GM23338 (cell line): ENCODE measurements around the gene HHAT. TPM values are rescaled to one million over a fixed set of nuclear protein-coding genes. Genes with fewer than 3 reads are reported as not detected.

Experiments
- ATAC-seq: fragments of 200-7000 bp; cut with Tn5 transposase; 3 replicates; pipeline ENCODE4 v1.9.1; 2020
- DNase-seq: peaks from one replicate; pipeline ENCODE4 v3.0.0-alpha.2; 2015; ENCODE audit warnings: low spot score
- H2AFZ ChIP-seq: fragments of 200-600 bp; sonication (generic); 2 replicates; pipeline ENCODE4 v1.8.0; 2016; ENCODE audit warnings: antibody characterized with exemption, mild to moderate bottlenecking, moderate library complexity
- H3F3A ChIP-seq: fragments of 200-600 bp; sonication (generic); replicated peaks from 2 replicates; pipeline ENCODE4 v1.8.0; 2017; ENCODE audit warnings: antibody characterized with exemption, mixed run types, low read depth
- H3K27ac ChIP-seq: fragments of 200-600 bp; sonication (generic); 2 replicates; pipeline ENCODE4 v1.6.1; 2016; ENCODE audit warnings: low read depth
- H3K27me3 ChIP-seq: fragments of 200-600 bp; sonication (generic); 2 replicates; pipeline ENCODE4 v1.8.0; 2016; ENCODE audit warnings: mild to moderate bottlenecking, mixed run types, moderate library complexity; ENCODE audit not compliant: insufficient read depth
- H3K36me3 ChIP-seq: fragments of 200-600 bp; sonication (generic); 2 replicates; pipeline ENCODE4 v1.8.0; 2016; ENCODE audit warnings: mild to moderate bottlenecking; ENCODE audit not compliant: insufficient read depth
- H3K4me1 ChIP-seq: fragments of 200-600 bp; sonication (generic); 2 replicates; pipeline ENCODE4 v1.8.0; 2016; ENCODE audit warnings: mild to moderate bottlenecking, moderate library complexity; ENCODE audit not compliant: insufficient read depth
- H3K4me2 ChIP-seq: fragments of 200-600 bp; sonication (generic); 2 replicates; pipeline ENCODE4 v1.7.1; 2017; ENCODE audit warnings: mixed run types
- H3K4me3 ChIP-seq: fragments of 200-600 bp; sonication (generic); 2 replicates; pipeline ENCODE4 v1.6.1; 2016; ENCODE audit warnings: mixed run types
- H3K79me2 ChIP-seq: fragments of 200-600 bp; sonication (generic); replicated peaks from 2 replicates; pipeline ENCODE4 v1.8.0; 2017; ENCODE audit warnings: mild to moderate bottlenecking; ENCODE audit not compliant: insufficient read depth
- H3K9me2 ChIP-seq: fragments of 200-600 bp; sonication (generic); 2 replicates; pipeline ENCODE4 v1.8.0; 2017; ENCODE audit not compliant: insufficient read depth
- H4K20me1 ChIP-seq: fragments of 200-600 bp; sonication (generic); replicated peaks from 2 replicates; pipeline ENCODE4 v1.8.0; 2017; ENCODE audit warnings: mild to moderate bottlenecking; ENCODE audit not compliant: insufficient read depth
- H3K27ac Mint-ChIP-seq: 2 replicates; pipeline ENCODE4 v1.8.0; 2020; ENCODE audit warnings: inconsistent platforms, mild to moderate bottlenecking, moderate library complexity, mixed read lengths
- H3K27me3 Mint-ChIP-seq: 3 replicates; pipeline ENCODE4 v1.8.0; 2022; ENCODE audit warnings: low read depth, mild to moderate bottlenecking, moderate library complexity, mixed read lengths, inconsistent platforms; ENCODE audit not compliant: insufficient read depth, poor library complexity
- H3K36me3 Mint-ChIP-seq: 3 replicates; pipeline ENCODE4 v1.8.0; 2021; ENCODE audit warnings: low read depth, mild to moderate bottlenecking, inconsistent platforms, moderate library complexity, mixed read lengths
- H3K4me1 Mint-ChIP-seq: 3 replicates; pipeline ENCODE4 v1.8.0; 2020; ENCODE audit warnings: mild to moderate bottlenecking, inconsistent platforms, mixed read lengths
- H3K4me3 Mint-ChIP-seq: 3 replicates; pipeline ENCODE4 v1.8.0; 2021; ENCODE audit warnings: moderate library complexity, mild to moderate bottlenecking, inconsistent platforms, mixed read lengths
- H3K9me3 Mint-ChIP-seq: 3 replicates; pipeline ENCODE4 v1.8.0; 2020; ENCODE audit warnings: moderate library complexity, mild to moderate bottlenecking, inconsistent platforms, mixed read lengths
- CTCF ChIP-seq, 2 experiments: fragments of 200-600 bp in 1 of 2; sonication (generic) in 1 of 2; conservative IDR thresholded peaks; 2 replicates each; pipeline versions ENCODE4 v1.5.1 to v1.6.1; 2016 to 2017; ENCODE audit warnings: antibody characterized with exemption in 2 of 2, low read depth in 2 of 2, mild to moderate bottlenecking in 2 of 2, moderate library complexity in 1 of 2
- ETS1 ChIP-seq: IDR thresholded peaks from 2 replicates; pipeline ENCODE4 v1.6.1; 2016; ENCODE audit warnings: antibody characterized with exemption
- REST ChIP-seq: IDR thresholded peaks from one replicate; pipeline ENCODE4 v1.6.1; 2018; ENCODE audit warnings: antibody characterized with exemption; ENCODE audit not compliant: unreplicated experiment
- ZNF114 ChIP-seq: fragments of 250-450 bp; sonication (Bioruptor Pico); IDR thresholded peaks from 2 replicates; pipeline ENCODE4 v1.5.0; 2020; ENCODE audit warnings: mild to moderate bottlenecking, moderate library complexity
- ZNF331 ChIP-seq: fragments of 250-450 bp; sonication (Bioruptor Pico); IDR thresholded peaks from 2 replicates; pipeline ENCODE4 v1.5.0; 2020; ENCODE audit warnings: low read depth, mild to moderate bottlenecking, moderate library complexity
- ZNF462 ChIP-seq: fragments of 250-450 bp; sonication (Bioruptor Pico); IDR thresholded peaks from 2 replicates; pipeline ENCODE4 v1.5.0; 2020; ENCODE audit warnings: mild to moderate bottlenecking, moderate library complexity
- polyA plus RNA-seq: library from polyadenylated mRNA; unstranded; fragments of >200 nt; fragmentation: Nextera tagmentation; extraction: Ambion mirVana; gene quantifications from 2 replicates; pipeline ENCODE4 v1.2.1, GENCODE V29; 2016
- total RNA-seq: library from RNA; depleted of rRNA; stranded (reverse); fragments of >200 nt; shearing (Covaris generic); gene quantifications from 2 replicates; pipeline ENCODE4 v1.2.3, GENCODE V29; 2014

The HHAT gene
- total and polyA plus RNA-seq, 2 experiments from 2014 or later = 0.11 to 0.66 TPM

GRCh38 chr1:210397681-210398080, 69.0 kb downstream of the HHAT start:
- Histone ChIP-seq H3K4me2 (no peak overlapping the region), H2AFZ (no peak overlapping the region), H3K79me2 (no peaks in the 10 kb centered on the region), H3K9me2 (no peaks in the 10 kb centered on the region), H3F3A (no peaks in the 10 kb centered on the region), H4K20me1 (no peaks in the 10 kb centered on the region), H3K27ac (no peak overlapping the region), H3K4me3 (no peak overlapping the region), H3K27me3 (no peaks in the 10 kb centered on the region), H3K4me1 (no peaks in the 10 kb centered on the region), H3K36me3 (no peaks in the 10 kb centered on the region)
- Mint-ChIP-seq H3K4me3 (no peak overlapping the region), H3K9me3 (peaks cover 4% of the 10 kb centered on the region; the same call in 1 of the 3 replicates), H3K36me3 (no peaks in the 10 kb centered on the region), H3K27me3 (no peaks in the 10 kb centered on the region), H3K4me1 (peaks cover 6% of the 10 kb centered on the region; the same call in 2 of the 3 replicates), H3K27ac (no peak overlapping the region)
- no peak for DNase-seq
- TF ChIP-seq ZNF331 (CRISPR knock-in tag) (no peak), ZNF114 (CRISPR knock-in tag) (no peak), CTCF (conservative IDR thresholded peaks at IDR 0.05; ENCODE audit: low read depth in 2 of 2) (no peak), ETS1 (no peak), REST (no peak), ZNF462 (no peak)
- ATAC-seq = no peak
